GM21825 (cell line): ENCODE data around the gene NR5A1.

Source experiments
- ATAC-seq: cut with Tn5 transposase; IDR thresholded peaks from one replicate; pipeline ENCODE4 v1.9.1; 2021; ENCODE audit warnings: mild to moderate bottlenecking, moderate library complexity; ENCODE audit not compliant: unreplicated experiment

Gene NR5A1

DNA sequence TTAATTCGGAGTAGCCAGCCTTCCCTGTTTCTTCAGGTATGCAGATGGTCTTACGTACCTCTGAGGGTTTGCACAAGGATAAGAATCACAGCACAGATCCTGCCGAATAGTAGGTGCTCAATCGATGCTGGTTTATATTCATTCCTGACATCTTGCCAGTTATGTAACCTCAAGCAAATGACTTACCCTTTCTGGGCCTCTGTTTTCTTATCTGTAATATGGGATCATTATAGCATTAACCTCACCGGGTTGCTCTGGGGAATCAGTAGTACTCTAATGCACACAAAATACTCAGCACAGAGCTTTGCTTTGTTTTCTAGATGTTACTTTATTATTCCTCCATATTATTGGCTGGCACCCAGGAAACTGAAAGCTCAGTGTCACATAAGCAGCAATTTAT is 7.7 kb upstream of the NR5A1 start:
- no peak for ATAC-seq

- no peak for ATAC-seq
Observed at GRCh38 chr9:124514125-124514524, 6.9 kb upstream of the NR5A1 start.

GRCh38 chr9:124513376-124513994 is 6.3 kb upstream of the NR5A1 start:
- ATAC-seq: no peak

DNA sequence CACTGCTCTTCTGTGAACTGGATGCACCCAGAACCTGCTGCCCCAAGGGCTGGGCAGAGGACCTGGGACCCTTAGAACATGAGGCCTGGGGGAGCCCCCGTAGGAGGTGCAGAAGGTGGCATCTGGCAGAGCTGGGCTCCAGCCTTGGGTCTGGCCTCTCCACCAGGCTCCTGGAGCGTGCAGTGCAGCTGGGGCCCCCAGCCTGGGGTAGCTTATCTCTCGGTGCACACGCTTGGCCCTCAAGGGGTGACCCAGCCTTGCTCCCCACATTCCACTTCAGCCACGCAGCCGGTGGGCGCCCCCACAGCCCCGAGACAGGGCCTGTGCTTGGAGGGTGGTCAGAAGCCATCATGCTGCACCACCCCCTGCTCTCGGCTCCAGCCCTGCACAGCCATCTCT is 5.6 kb upstream of the NR5A1 start:
- ATAC-seq: no peak

- no peak for ATAC-seq
Observed at GRCh38 chr9:124511891-124512805, 4.9 kb upstream of the NR5A1 start.

DNA sequence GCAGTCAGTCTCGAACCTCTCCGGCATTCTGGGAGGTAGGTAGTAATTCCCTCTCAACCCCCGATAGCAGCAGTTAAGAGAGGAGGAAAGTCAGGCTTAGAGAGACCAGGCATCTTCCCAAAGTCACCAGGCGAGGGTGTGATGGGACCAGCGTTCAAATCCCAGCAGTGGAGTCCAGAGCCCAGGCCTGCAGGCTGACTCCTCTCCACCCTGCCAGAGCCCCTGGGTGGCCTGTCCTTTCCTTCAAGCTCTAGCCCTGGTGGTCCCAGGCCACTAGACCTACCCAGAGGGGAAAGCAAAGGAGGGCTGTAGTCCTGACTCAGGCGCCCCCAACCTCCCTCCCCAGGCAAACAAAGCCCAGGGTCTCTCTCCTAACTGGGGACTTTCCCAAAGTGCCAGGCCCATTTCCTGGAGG is 4.2 kb upstream of the NR5A1 start:
- no peak for ATAC-seq

DNA sequence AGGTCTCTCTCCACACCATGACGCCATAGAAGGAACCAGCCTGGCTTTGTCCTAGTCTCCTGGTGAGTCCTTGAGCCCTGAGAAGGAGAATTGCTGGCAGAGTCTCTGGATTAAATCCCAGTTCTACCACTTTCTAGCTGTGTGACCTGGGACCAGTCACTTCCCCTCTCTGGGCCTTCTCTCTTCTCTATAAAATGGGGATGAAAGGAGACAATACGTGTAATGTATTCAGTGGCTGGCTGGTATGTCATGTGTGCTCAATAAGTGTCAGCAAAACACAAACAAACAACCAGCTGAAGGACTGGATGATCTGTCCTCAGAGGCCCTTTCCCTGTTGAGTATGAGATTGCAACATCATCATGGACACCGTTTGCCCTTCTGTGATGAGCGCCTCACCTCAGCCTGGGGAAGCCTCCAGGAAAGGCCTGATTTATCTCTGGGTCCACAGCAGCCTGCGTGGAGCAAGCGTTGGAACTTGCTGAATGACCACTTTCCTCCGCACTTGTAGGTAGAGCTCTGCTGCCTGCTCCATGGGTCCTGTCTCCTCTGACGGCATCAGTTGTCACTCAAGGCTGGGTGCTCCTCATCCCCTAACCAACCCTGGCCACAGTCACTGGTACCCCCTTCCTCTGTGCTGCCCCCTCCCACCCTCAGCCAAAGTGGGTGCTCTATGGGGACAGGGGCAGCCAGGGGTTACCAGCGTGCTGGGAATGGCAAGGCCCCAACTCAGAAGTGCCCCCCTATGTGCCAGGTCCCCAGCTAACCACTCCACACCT is 3.6 kb upstream of the NR5A1 start:
- no peak for ATAC-seq

- no peak for ATAC-seq
Observed at GRCh38 chr9:124507880-124508423, 753 bp upstream of the NR5A1 start.

DNA sequence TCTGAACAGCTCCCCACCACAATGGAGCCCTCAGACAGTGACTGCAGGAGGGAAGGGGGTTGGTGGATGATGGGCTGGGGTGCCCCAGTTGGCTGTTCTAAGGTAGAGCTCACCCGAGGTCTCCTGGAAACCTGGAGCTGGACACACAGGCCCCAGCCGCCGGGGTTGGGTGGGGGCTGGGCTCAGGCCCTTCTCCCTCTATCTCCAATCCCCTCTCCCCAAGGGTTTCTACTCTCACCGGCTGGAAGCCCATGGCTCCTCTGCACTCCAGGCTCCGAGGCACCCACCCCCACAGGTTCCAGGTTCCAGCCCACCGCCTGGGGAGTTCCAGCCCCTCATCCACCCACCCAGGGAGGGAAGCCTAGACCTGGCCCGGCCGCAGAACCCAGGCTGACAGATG is 766 bp downstream of the NR5A1 start:
- ATAC-seq: no peak

GRCh38 chr9:124505901-124506346 is 1.3 kb downstream of the NR5A1 start:
- ATAC-seq: no peak

- ATAC-seq: no peak
Observed at GRCh38 chr9:124505006-124505900, 1.9 kb downstream of the NR5A1 start.

GRCh38 chr9:124504530-124505005 is 2.6 kb downstream of the NR5A1 start:
- ATAC-seq: no peak

GRCh38 chr9:124503713-124504529 is 3.3 kb downstream of the NR5A1 start:
- ATAC-seq: no peak

GRCh38 chr9:124502711-124503702 is 4.2 kb downstream of the NR5A1 start:
- ATAC-seq: no peak

GRCh38 chr9:124501771-124502320 is 5.4 kb downstream of the NR5A1 start:
- ATAC-seq: no peak

GRCh38 chr9:124500796-124501611 is 6.2 kb downstream of the NR5A1 start:
- no peak for ATAC-seq
